ENCODE data around the gene C2orf69. TPM values are rescaled to one million over a fixed set of nuclear protein-coding genes. Genes with fewer than 3 reads are reported as not detected.
"Not testable (repeated sequence)": the region's sequence is repeated elsewhere in the genome, so short reads cannot be mapped to it uniquely, and the experiment has no call there.

The C2orf69 gene
- total RNA-seq, 2 experiments from 2014 or later = 14.0 to 17.5 TPM

DNA sequence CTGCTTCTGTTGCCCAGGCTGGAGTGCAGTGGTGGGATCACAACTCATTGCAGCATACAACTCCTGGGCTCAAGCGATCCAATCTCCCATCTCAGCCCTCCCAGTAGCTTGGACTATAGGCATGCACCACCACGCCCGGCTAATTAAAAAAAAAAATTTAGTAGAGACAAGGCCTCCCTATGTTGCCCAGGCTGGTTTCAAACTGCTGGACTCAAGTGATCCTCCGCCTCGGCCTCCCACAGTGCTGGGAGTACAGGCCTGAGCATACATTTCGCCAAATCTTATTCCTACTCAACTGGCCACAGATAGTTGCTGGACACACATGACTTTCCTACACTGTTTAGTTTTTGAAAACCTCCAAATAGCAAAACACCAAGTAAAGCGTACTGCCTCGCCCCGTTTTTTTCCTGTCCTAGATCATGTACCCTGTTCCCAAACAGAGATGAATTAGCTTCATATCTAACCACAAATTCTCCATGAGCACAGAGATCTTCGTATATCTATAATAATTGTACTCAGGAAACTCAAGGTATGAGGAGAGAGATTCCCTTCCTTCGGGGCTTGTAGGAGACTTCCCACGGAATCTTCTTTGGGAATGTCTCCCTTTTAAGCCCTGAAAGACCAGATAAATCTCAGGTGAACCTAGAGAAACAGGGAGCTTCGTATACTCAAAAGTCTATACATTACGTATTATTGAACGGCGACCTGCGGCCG lies 598 bp upstream of the C2orf69 start:
- Histone ChIP-seq H3K4me1 (ENCODE audit: insufficient read depth, low read length, poor library complexity, severe bottlenecking) (peaks cover 29% of the 10 kb centered on the region), H4K20me1 (ENCODE audit: insufficient read depth, low read length) (peaks cover 22% of the 10 kb centered on the region; the same call in 1 of the 2 replicates), H3K9me2 (ENCODE audit: insufficient read depth, low read length) (no peaks in the 10 kb centered on the region), H3K79me2 (ENCODE audit: insufficient read depth, low read depth, low read length) (peaks cover 53% of the 10 kb centered on the region), H3K9me3 (ENCODE audit: low read length) (peaks cover 6% of the 10 kb centered on the region; the same call in 1 of the 2 replicates), H3K4me3 (ENCODE audit: low read depth, low read length, poor library complexity, severe bottlenecking) (peak overlapping the region; percentile 89), H3K4me2 (ENCODE audit: low read length) (peak overlapping the region; percentile 76), H2AFZ (ENCODE audit: low read length) (peak overlapping the region; percentile 97), H3K36me3 (ENCODE audit: insufficient read depth, low read length) (peaks cover 26% of the 10 kb centered on the region), H3K27ac (ENCODE audit: low read depth, low read length, poor library complexity, severe bottlenecking) (peak overlapping the region; percentile 85)
- peak; percentile 24 for DNase-seq (ENCODE audit: low spot score)
- no peak for TF ChIP-seq EZH2phosphoT487 (IDR thresholded peaks at IDR 0.05; ENCODE audit: borderline replicate concordance, low read depth, low read length)
- TF ChIP-seq, protein P1, sequence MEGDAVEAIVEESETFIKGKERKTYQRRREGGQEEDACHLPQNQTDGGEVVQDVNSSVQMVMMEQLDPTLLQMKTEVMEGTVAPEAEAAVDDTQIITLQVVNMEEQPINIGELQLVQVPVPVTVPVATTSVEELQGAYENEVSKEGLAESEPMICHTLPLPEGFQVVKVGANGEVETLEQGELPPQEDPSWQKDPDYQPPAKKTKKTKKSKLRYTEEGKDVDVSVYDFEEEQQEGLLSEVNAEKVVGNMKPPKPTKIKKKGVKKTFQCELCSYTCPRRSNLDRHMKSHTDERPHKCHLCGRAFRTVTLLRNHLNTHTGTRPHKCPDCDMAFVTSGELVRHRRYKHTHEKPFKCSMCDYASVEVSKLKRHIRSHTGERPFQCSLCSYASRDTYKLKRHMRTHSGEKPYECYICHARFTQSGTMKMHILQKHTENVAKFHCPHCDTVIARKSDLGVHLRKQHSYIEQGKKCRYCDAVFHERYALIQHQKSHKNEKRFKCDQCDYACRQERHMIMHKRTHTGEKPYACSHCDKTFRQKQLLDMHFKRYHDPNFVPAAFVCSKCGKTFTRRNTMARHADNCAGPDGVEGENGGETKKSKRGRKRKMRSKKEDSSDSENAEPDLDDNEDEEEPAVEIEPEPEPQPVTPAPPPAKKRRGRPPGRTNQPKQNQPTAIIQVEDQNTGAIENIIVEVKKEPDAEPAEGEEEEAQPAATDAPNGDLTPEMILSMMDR (conservative IDR thresholded peaks at IDR 0.05; ENCODE audit: low read length) = no peak
- POLR2A ChIA-PET = interaction anchor here (0.5 to 1.2 kb wide), 10 partner anchors 11 to 615 kb away, joined by 3 to 7 read pairs (median 3); partner anchors contain the start of gene SGO2
- BruUV-seq (replicated peaks) = TSS peak; percentile 78
- intact Hi-C loops (cut with micrococcal nuclease; ENCODE audit: unreplicated experiment) = loop anchor here (2.0 kb wide), 1 partner anchor 44 kb away; the partner anchor contains the start of genes MAIP1 and TYW5
- CTCF ChIA-PET (ENCODE audit: unreplicated experiment) = no interaction called here

DNA sequence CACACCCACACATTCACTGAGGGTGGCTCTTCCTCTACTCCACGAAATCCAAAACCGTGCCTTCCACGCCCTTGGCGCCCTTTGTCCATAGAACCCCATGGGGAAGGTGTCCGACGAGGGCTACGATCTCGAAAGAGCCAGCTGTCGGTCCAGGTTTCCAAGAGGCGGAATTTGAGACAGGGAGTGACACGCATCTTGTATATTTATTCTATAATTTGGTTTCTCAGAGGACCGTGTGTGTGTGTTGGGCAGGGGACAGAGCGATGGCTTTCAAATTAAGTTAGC lies 726 bp downstream of the C2orf69 start:
- Histone ChIP-seq H4K20me1 (ENCODE audit: insufficient read depth, low read length) (peaks cover 22% of the 10 kb centered on the region; the same call in 1 of the 2 replicates), H3K4me1 (ENCODE audit: insufficient read depth, low read length, poor library complexity, severe bottlenecking) (peaks cover 28% of the 10 kb centered on the region), H3K27ac (ENCODE audit: low read depth, low read length, poor library complexity, severe bottlenecking) (peak overlapping the region; percentile 85), H2AFZ (ENCODE audit: low read length) (peak overlapping the region; percentile 71; the same call in 1 of the 2 replicates), H3K9me3 (ENCODE audit: low read length) (peaks cover 17% of the 10 kb centered on the region; the same call in 1 of the 2 replicates), H3K9me2 (ENCODE audit: insufficient read depth, low read length) (no peaks in the 10 kb centered on the region), H3K4me2 (ENCODE audit: low read length) (peak overlapping the region; percentile 84), H3K79me2 (ENCODE audit: insufficient read depth, low read depth, low read length) (peaks cover 66% of the 10 kb centered on the region), H3K4me3 (ENCODE audit: low read depth, low read length, poor library complexity, severe bottlenecking) (peak overlapping the region; percentile 89), H3K36me3 (ENCODE audit: insufficient read depth, low read length) (peaks cover 39% of the 10 kb centered on the region)
- BruUV-seq (replicated peaks) = no TSS peak
- intact Hi-C loops (cut with micrococcal nuclease; ENCODE audit: unreplicated experiment) = loop anchor here (2.0 kb wide), 1 partner anchor 43 kb away; the partner anchor contains the start of genes MAIP1 and TYW5
- no peak for TF ChIP-seq EZH2phosphoT487 (IDR thresholded peaks at IDR 0.05; ENCODE audit: borderline replicate concordance, low read depth, low read length)
- POLR2A ChIA-PET = interaction anchor here (0.5 to 1.3 kb wide), 4 partner anchors 9 to 1170 kb away, joined by 3 to 5 read pairs (median 3); no protein-coding TSS in a partner anchor
- no peak for DNase-seq (ENCODE audit: low spot score)
- CTCF ChIA-PET (ENCODE audit: unreplicated experiment) = no interaction called here

DNA sequence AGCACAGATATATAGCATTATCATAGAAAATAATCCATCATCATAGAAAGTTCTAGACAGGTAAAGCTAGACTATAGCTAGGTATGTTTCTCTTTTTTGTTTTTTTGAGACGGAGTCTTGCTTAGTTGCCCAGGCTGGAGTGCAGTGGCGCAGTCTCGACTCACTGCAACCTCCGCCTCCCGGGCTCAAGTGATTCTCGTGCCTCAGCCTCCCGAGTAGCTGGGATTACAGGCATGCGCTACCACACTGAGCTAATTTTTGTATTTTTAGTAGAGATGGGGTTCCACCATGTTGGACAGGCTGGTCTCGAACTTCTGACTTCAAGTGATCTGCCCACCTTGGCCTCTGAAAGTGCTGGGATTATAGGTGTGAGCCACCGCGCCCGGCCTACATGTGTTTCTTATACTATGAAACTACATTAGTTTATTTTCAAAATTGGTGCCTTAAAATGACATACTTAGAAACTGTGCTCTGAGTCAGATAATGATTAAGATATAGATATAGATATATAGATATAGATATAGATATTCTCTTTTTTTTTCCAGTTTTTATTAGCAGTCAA lies 1.5 kb downstream of the C2orf69 start:
- DNase-seq (ENCODE audit: low spot score); intact Hi-C loops (cut with micrococcal nuclease; ENCODE audit: unreplicated experiment); CTCF ChIA-PET (ENCODE audit: unreplicated experiment): not testable (repeated sequence)

More for the DNA sequence above, 1.5 kb downstream of the C2orf69 start:
- not testable (repeated sequence) for H2AFZ ChIP-seq (ENCODE audit: low read length); H3K9me2 ChIP-seq (ENCODE audit: insufficient read depth, low read length); BruUV-seq (replicated peaks)
- POLR2A ChIA-PET = interaction anchor here (0.5 to 1.3 kb wide), 5 partner anchors 9 to 44 kb away, joined by 3 read pairs; no protein-coding TSS in a partner anchor
- Histone ChIP-seq H3K4me2 (ENCODE audit: low read length) (peak overlapping the region; percentile 84), H3K27ac (ENCODE audit: low read depth, low read length, poor library complexity, severe bottlenecking) (peak overlapping the region; percentile 85), H3K4me3 (ENCODE audit: low read depth, low read length, poor library complexity, severe bottlenecking) (peak overlapping the region; percentile 89), H3K9me3 (ENCODE audit: low read length) (peaks cover 25% of the 10 kb centered on the region; the same call in 1 of the 2 replicates), H3K36me3 (ENCODE audit: insufficient read depth, low read length) (peaks cover 47% of the 10 kb centered on the region), H3K79me2 (ENCODE audit: insufficient read depth, low read depth, low read length) (peaks cover 74% of the 10 kb centered on the region), H4K20me1 (ENCODE audit: insufficient read depth, low read length) (peaks cover 22% of the 10 kb centered on the region; the same call in 1 of the 2 replicates), H3K4me1 (ENCODE audit: insufficient read depth, low read length, poor library complexity, severe bottlenecking) (peaks cover 20% of the 10 kb centered on the region)
